ENCODE data around the gene DNM3. TPM values are rescaled to one million over a fixed set of nuclear protein-coding genes. Genes with fewer than 3 reads are reported as not detected.

The DNM3 gene
- total and polyA plus RNA-seq, 4 donors = 2.6 to 16.2 (median 5.1) TPM; not detected in 1

DNA sequence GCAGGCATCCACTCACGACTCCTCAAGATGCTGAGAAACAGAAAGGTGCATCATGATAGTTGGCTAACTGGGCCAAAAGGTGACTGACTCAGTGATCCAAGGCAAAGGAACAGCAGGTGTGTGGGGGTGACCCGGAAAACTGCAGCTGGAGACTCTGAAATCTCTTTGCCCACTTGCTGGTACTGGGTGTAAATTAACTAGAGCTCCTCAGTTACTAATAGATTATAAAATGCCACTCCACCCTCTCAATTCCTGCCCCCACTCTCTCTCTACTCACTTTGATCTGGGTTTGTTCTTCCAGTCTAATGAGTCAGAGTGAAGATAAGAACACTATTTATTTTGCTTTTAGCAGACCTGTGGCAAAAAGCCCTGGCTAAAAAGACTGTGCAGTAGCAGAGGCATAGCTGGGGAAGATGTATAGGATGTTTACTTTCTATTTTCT is 609.7 kb downstream of the DNM3 start:
- no peak overlapping the region for H3K4me3 ChIP-seq (ENCODE audit: low read length in 2 of 2)
- no peaks in the 10 kb centered on the region for H3K4me1 ChIP-seq (ENCODE audit: control insufficient read depth in 1 of 2, insufficient read depth in 2 of 2, low read length in 2 of 2)
- WGBS, 2 donors = 82% methylated on average over 2 of the region's 2 CpGs
- H3K27ac ChIP-seq (ENCODE audit: low read depth in 1 of 2, low read length in 2 of 2) = no peak overlapping the region
- no peaks in the 10 kb centered on the region for H3K9me3 ChIP-seq (ENCODE audit: control insufficient read depth, low read length)
- DNase-seq = no peak
- no peaks in the 10 kb centered on the region for H3K36me3 ChIP-seq (ENCODE audit: control insufficient read depth in 1 of 2, insufficient read depth in 2 of 2, low read length in 1 of 2)
- intact Hi-C loops (cut with DNase I) = no loop called here
- H3K27me3 ChIP-seq (ENCODE audit: control insufficient read depth in 1 of 2, insufficient read depth in 2 of 2, low read length in 1 of 2) = no peaks in the 10 kb centered on the region
- no peak for ATAC-seq (ENCODE audit: low FRiP score)

DNA sequence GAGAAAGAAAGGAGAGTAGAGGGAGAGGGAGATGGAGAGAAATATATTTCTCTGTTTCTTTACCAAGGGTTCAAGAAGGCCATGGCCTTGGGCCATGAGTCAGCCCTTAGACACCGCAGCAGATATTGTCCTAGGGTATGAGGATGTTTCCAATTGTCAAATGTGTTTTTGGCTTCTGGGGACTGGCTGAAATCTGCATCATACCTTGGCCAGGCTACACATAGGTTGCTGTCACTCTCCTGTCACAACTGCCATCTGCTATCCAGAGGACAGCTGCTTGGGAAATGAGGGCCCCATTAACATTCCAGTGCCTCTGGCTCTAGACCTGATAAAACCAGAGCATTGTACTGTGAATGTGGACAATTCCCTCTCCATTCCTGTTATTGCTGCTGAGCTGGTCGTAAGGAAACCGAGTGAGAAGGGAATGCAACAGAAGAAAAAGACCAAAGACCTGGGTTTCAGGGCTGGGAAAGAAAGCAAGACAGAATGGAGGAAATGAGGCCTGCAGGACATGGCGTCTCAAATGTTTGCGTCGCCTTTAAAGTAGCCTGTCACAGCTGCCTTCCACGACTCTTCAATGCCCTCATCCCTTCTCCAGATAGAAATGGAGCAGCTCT is 611.3 kb downstream of the DNM3 start:
- Histone ChIP-seq H3K4me1 (ENCODE audit: control insufficient read depth in 1 of 2, insufficient read depth in 2 of 2, low read length in 2 of 2) (no peaks in the 10 kb centered on the region), H3K4me3 (ENCODE audit: low read length in 2 of 2) (no peak overlapping the region), H3K36me3 (ENCODE audit: control insufficient read depth in 1 of 2, insufficient read depth in 2 of 2, low read length in 1 of 2) (no peaks in the 10 kb centered on the region), H3K27me3 (ENCODE audit: control insufficient read depth in 1 of 2, insufficient read depth in 2 of 2, low read length in 1 of 2) (no peaks in the 10 kb centered on the region), H3K9me3 (ENCODE audit: control insufficient read depth, low read length) (no peaks in the 10 kb centered on the region), H3K27ac (ENCODE audit: low read depth in 1 of 2, low read length in 2 of 2) (no peak overlapping the region)
- DNase-seq (no peak), ATAC-seq (ENCODE audit: low FRiP score) (no peak)
- intact Hi-C loops (cut with DNase I) = no loop called here
- 70 to 75% methylated on average over 7 of the region's 7 CpGs for WGBS, 2 donors

GRCh38 chr1:172453153-172453545 is 611.9 kb downstream of the DNM3 start:
- Histone ChIP-seq H3K4me1 (ENCODE audit: control insufficient read depth in 1 of 2, insufficient read depth in 2 of 2, low read length in 2 of 2) (no peaks in the 10 kb centered on the region), H3K27ac (ENCODE audit: low read depth in 1 of 2, low read length in 2 of 2) (no peak overlapping the region), H3K4me3 (ENCODE audit: low read length in 2 of 2) (no peak overlapping the region), H3K27me3 (ENCODE audit: control insufficient read depth in 1 of 2, insufficient read depth in 2 of 2, low read length in 1 of 2) (no peaks in the 10 kb centered on the region), H3K36me3 (ENCODE audit: control insufficient read depth in 1 of 2, insufficient read depth in 2 of 2, low read length in 1 of 2) (no peaks in the 10 kb centered on the region), H3K9me3 (ENCODE audit: control insufficient read depth, low read length) (no peaks in the 10 kb centered on the region)
- DNase-seq (no peak), ATAC-seq (ENCODE audit: low FRiP score) (no peak)
- WGBS, 2 donors = 69% methylated on average over 6 of the region's 6 CpGs
- intact Hi-C loops (cut with DNase I) = no loop called here

DNA sequence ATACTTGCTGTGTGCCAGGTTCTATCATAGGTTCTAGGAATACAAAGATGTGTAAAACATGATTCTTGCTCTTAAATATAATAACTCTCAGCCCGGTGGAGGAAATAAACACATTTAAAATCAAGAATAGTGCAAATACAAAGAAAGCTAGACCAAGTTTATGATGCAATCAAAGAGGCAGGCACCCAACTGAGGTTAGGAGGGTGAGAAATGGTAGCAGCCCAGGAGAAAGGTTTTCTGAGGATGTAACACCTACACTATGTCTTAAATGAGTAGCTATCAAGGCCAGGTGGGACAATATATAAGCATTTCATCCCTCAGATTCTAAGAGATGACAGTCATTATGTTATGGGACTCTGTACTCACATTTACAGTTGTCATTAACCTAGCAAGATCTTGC is 612.3 kb downstream of the DNM3 start:
- ATAC-seq (ENCODE audit: low FRiP score) (no peak), DNase-seq (no peak)
- Histone ChIP-seq H3K4me3 (ENCODE audit: low read length in 2 of 2) (no peak overlapping the region), H3K27me3 (ENCODE audit: control insufficient read depth in 1 of 2, insufficient read depth in 2 of 2, low read length in 1 of 2) (no peaks in the 10 kb centered on the region), H3K27ac (ENCODE audit: low read depth in 1 of 2, low read length in 2 of 2) (no peak overlapping the region), H3K9me3 (ENCODE audit: control insufficient read depth, low read length) (no peaks in the 10 kb centered on the region), H3K36me3 (ENCODE audit: control insufficient read depth in 1 of 2, insufficient read depth in 2 of 2, low read length in 1 of 2) (no peaks in the 10 kb centered on the region), H3K4me1 (ENCODE audit: control insufficient read depth in 1 of 2, insufficient read depth in 2 of 2, low read length in 2 of 2) (no peaks in the 10 kb centered on the region)
- intact Hi-C loops (cut with DNase I) = no loop called here
- WGBS, 2 donors = 77 to 81% methylated on average over 1 of the region's 1 CpG

DNA sequence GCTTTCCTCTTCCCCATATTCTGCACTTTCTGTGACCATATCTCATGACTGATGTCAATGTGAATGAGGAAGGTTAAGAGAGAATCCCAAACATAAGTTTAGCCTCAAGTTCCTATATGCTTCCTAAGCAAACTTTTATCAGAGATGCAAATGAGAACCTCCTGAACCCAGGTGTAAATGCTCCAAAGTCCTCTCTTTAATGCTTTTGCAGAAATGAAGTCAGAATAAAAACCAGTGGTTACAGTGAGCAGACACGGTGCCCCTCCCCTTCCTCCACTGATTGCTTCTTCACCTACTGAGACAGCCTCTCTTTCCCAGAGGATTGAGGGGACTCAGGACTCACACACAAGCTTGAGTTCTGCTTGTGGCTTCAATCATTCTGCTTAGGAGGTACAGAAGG is 614.2 kb downstream of the DNM3 start:
- intact Hi-C loops (cut with DNase I) = no loop called here

DNA sequence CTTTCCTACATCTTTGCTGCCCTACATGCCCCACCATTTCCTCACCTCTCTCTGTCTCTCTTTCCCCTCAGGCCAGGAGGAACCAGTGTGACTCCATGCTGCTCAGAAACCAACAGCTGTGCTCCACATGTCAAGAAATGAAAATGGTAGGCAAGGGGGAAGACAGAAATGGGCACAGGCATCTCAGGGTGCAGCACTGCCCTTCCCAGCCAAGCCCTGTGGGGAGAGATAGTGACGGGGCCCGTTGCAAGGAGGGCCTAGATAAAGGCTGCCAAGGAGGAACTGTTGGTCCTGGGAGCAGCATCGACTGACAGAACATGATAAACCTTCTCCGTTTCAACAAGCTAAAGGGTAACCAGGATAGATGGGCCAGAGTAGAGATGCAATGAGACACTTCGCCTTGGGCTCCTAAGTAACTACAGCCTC is 615.1 kb downstream of the DNM3 start:
- ATAC-seq (ENCODE audit: low FRiP score) = no peak
- Histone ChIP-seq H3K27me3 (ENCODE audit: control insufficient read depth in 1 of 2, insufficient read depth in 2 of 2, low read length in 1 of 2) (no peaks in the 10 kb centered on the region), H3K36me3 (ENCODE audit: control insufficient read depth in 1 of 2, insufficient read depth in 2 of 2, low read length in 1 of 2) (no peaks in the 10 kb centered on the region), H3K4me1 (ENCODE audit: control insufficient read depth in 1 of 2, insufficient read depth in 2 of 2, low read length in 2 of 2) (no peaks in the 10 kb centered on the region), H3K9me3 (ENCODE audit: control insufficient read depth, low read length) (no peaks in the 10 kb centered on the region), H3K27ac (ENCODE audit: low read depth in 1 of 2, low read length in 2 of 2) (no peak overlapping the region), H3K4me3 (ENCODE audit: low read length in 2 of 2) (no peak overlapping the region)
- no peak for DNase-seq
- intact Hi-C loops (cut with DNase I) = no loop called here
- 90 to 93% methylated on average over 5 of the region's 5 CpGs for WGBS, 2 donors

More for the DNA sequence above, 614.2 kb downstream of the DNM3 start:
- no peaks in the 10 kb centered on the region for H3K36me3 ChIP-seq (ENCODE audit: control insufficient read depth in 1 of 2, insufficient read depth in 2 of 2, low read length in 1 of 2)
- no peak overlapping the region for H3K4me3 ChIP-seq (ENCODE audit: low read length in 2 of 2)
- DNase-seq (no peak), ATAC-seq (ENCODE audit: low FRiP score) (no peak)
- no peaks in the 10 kb centered on the region for H3K9me3 ChIP-seq (ENCODE audit: control insufficient read depth, low read length)
- no peak overlapping the region for H3K27ac ChIP-seq (ENCODE audit: low read depth in 1 of 2, low read length in 2 of 2)
- WGBS, 2 donors = 73 to 84% methylated on average over 1 of the region's 1 CpG
- H3K27me3 ChIP-seq (ENCODE audit: control insufficient read depth in 1 of 2, insufficient read depth in 2 of 2, low read length in 1 of 2) = no peaks in the 10 kb centered on the region
- no peaks in the 10 kb centered on the region for H3K4me1 ChIP-seq (ENCODE audit: control insufficient read depth in 1 of 2, insufficient read depth in 2 of 2, low read length in 2 of 2)

DNA sequence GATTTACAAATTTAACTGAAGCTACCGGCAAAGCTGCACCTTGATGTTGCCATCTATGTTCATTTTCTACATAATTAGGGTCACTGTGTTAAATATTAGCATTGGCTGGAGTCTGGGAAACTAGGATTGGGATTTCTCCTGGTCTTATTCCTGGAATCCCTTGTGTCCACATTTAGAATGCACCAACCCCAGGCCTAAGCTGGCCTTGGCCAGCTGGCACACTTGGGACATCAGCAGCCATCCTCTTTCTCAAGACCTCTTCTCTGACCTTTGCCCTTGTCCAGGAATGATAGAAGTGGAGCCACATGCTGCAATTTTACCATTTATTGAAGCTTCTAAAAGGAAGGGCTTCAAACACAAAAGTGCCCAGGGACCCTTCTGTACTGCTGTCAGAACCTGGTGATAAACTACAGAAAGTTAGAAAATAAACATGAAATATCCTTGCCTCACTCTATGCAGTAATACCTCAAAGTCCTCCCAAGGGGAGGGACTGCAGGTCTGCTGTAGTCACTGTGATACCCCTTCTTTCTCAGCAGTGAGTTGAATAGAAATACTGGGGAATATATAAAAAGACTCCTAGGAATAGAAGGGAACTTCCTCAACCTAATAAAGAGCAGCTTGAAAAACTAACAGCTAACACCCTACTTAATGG is 616.3 kb downstream of the DNM3 start:
- H3K27me3 ChIP-seq (ENCODE audit: control insufficient read depth in 1 of 2, insufficient read depth in 2 of 2, low read length in 1 of 2) = no peaks in the 10 kb centered on the region
- H3K36me3 ChIP-seq (ENCODE audit: control insufficient read depth in 1 of 2, insufficient read depth in 2 of 2, low read length in 1 of 2) = no peaks in the 10 kb centered on the region
- H3K9me3 ChIP-seq (ENCODE audit: control insufficient read depth, low read length) = no peaks in the 10 kb centered on the region
- ATAC-seq (ENCODE audit: low FRiP score) (no peak), DNase-seq (no peak)
- intact Hi-C loops (cut with DNase I) = no loop called here
- 84 to 92% methylated on average over 1 of the region's 1 CpG for whole genome bisulfite sequencing, 2 donors
- H3K4me3 ChIP-seq (ENCODE audit: low read length in 2 of 2) = no peak overlapping the region
- H3K27ac ChIP-seq (ENCODE audit: low read depth in 1 of 2, low read length in 2 of 2) = no peak overlapping the region
- no peaks in the 10 kb centered on the region for H3K4me1 ChIP-seq (ENCODE audit: control insufficient read depth in 1 of 2, insufficient read depth in 2 of 2, low read length in 2 of 2)

- Histone ChIP-seq H3K27me3 (ENCODE audit: control insufficient read depth in 1 of 2, insufficient read depth in 2 of 2, low read length in 1 of 2) (no peaks in the 10 kb centered on the region), H3K9me3 (ENCODE audit: control insufficient read depth, low read length) (no peaks in the 10 kb centered on the region), H3K4me1 (ENCODE audit: control insufficient read depth in 1 of 2, insufficient read depth in 2 of 2, low read length in 2 of 2) (no peaks in the 10 kb centered on the region), H3K36me3 (ENCODE audit: control insufficient read depth in 1 of 2, insufficient read depth in 2 of 2, low read length in 1 of 2) (no peaks in the 10 kb centered on the region), H3K4me3 (ENCODE audit: low read length in 2 of 2) (no peak overlapping the region), H3K27ac (ENCODE audit: low read depth in 1 of 2, low read length in 2 of 2) (no peak overlapping the region)
- ATAC-seq (ENCODE audit: low FRiP score) (no peak), DNase-seq (no peak)
- intact Hi-C loops (cut with DNase I) = no loop called here
- WGBS, 2 donors = 95 to 98% methylated on average over 1 of the region's 1 CpG
Measured at GRCh38 chr1:172460177-172460576, 618.9 kb downstream of the DNM3 start.

DNA sequence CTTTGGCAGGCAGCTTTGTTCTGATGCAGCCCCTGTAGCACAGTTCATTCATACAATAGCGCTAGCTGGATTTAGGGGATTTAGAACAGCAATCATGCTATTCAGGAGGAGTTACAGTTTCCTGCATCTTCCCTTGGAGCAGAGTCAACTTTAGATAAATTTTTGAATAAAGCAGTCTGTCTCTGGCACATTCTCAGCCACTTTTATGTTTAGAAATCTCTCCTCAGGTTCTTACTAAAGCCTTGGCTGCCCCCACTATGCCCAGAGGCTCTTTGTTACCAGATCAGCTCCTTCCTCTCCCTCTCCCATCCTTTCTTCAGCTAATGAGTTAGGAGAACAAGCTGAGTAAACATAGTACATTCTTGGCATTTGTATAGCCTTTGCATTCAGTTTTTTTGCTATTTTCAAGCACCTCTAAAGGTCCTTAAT is 619.6 kb downstream of the DNM3 start:
- WGBS, 2 donors = 74 to 75% methylated on average over 1 of the region's 1 CpG
- H3K27me3 ChIP-seq (ENCODE audit: control insufficient read depth in 1 of 2, insufficient read depth in 2 of 2, low read length in 1 of 2) = no peaks in the 10 kb centered on the region
- H3K27ac ChIP-seq (ENCODE audit: low read depth in 1 of 2, low read length in 2 of 2) = no peak overlapping the region
- no peak overlapping the region for H3K4me3 ChIP-seq (ENCODE audit: low read length in 2 of 2)
- DNase-seq = no peak
- ATAC-seq (ENCODE audit: low FRiP score) = no peak
- H3K4me1 ChIP-seq (ENCODE audit: control insufficient read depth in 1 of 2, insufficient read depth in 2 of 2, low read length in 2 of 2) = no peaks in the 10 kb centered on the region
- H3K36me3 ChIP-seq (ENCODE audit: control insufficient read depth in 1 of 2, insufficient read depth in 2 of 2, low read length in 1 of 2) = no peaks in the 10 kb centered on the region
- intact Hi-C loops (cut with DNase I) = no loop called here
- H3K9me3 ChIP-seq (ENCODE audit: control insufficient read depth, low read length) = no peaks in the 10 kb centered on the region
